H1 (cell line): Measurements from ENCODE around the gene JAG1. TPM values are rescaled to one million over a fixed set of nuclear protein-coding genes. Genes with fewer than 3 reads are reported as not detected.

ENCODE experiments used
- CTCF ChIA-PET: fragments of 300-600 bp; sonication (Branson Sonifier 250); formaldehyde crosslinking; loops from one replicate; lab custom pipeline; 2021; ENCODE audit not compliant: partially characterized antibody; lab: Charles Lee
- POLR2A ChIA-PET: fragments of 300-600 bp; sonication (Branson Sonifier 250); formaldehyde crosslinking; loops from one replicate; lab custom pipeline; 2021; ENCODE audit warnings: inconsistent platforms; ENCODE audit not compliant: partially characterized antibody; lab: Charles Lee
- DNase-seq, 2 experiments: peaks; one replicate each; pipeline versions ENCODE4 v3.0.0 to v3.0.0-alpha.2; 2010 to 2022; ENCODE audit warnings: low spot score in 2 of 2, low read depth in 1 of 2, mixed read lengths in 1 of 2
- FAIRE-seq: peaks from 2 replicates; lab custom pipeline; 2011; peaks lifted over from hg19 to GRCh38; lab: Jason Lieb, UNC
- H2AFZ ChIP-seq: 2 replicates; pipeline ENCODE4 v1.8.1; 2012; ENCODE audit warnings: low read length, inconsistent platforms
- H2AK5ac ChIP-seq: 2 replicates; pipeline ENCODE4 v1.6.1; 2013; ENCODE audit warnings: low read depth, low read length
- H2BK120ac ChIP-seq: replicated peaks from 2 replicates; pipeline ENCODE3; 2013; ENCODE audit warnings: low read depth, low read length, inconsistent platforms
- H2BK12ac ChIP-seq: 2 replicates; pipeline ENCODE4 v1.6.1; 2013; ENCODE audit warnings: low read depth, low read length
- H2BK15ac ChIP-seq: 2 replicates; pipeline ENCODE4 v1.6.1; 2013; ENCODE audit warnings: low read length
- H2BK20ac ChIP-seq: 2 replicates; pipeline ENCODE4 v1.6.1; 2013; ENCODE audit warnings: low read length
- H2BK5ac ChIP-seq: 2 replicates; pipeline ENCODE4 v1.6.1; 2013; ENCODE audit warnings: low read depth, low read length
- H3K14ac ChIP-seq: 2 replicates; pipeline ENCODE4 v1.6.1; 2013; ENCODE audit warnings: inconsistent platforms; ENCODE audit not compliant: insufficient read length
- H3K18ac ChIP-seq: 2 replicates; pipeline ENCODE4 v1.6.1; 2013; ENCODE audit warnings: low read length; ENCODE audit errors: extremely low read depth
- H3K23ac ChIP-seq: 2 replicates; pipeline ENCODE4 v1.6.1; 2013; ENCODE audit warnings: inconsistent platforms; ENCODE audit not compliant: insufficient read length
- H3K23me2 ChIP-seq: 2 replicates; pipeline ENCODE4 v1.6.1; 2013; ENCODE audit warnings: low read depth, low read length
- H3K27ac ChIP-seq: 2 replicates; pipeline ENCODE4 v1.6.1; 2011; ENCODE audit warnings: low read depth, low read length, inconsistent platforms
- H3K27me3 ChIP-seq, 4 experiments: replicated peaks in 1 of 4; 1 replicate in 1 of 4; 2 replicates in 3 of 4; pipeline versions ENCODE4 v1.6.1 to v1.8.1; 2011 to 2013; ENCODE audit warnings: low read length in 3 of 4, mild to moderate bottlenecking in 3 of 4, inconsistent platforms in 2 of 4, mixed read lengths in 2 of 4, moderate library complexity in 1 of 4; ENCODE audit not compliant: control insufficient read depth in 3 of 4, insufficient read depth in 3 of 4; ENCODE audit errors: extremely low read depth in 1 of 4
- H3K36me3 ChIP-seq, 4 experiments: 2 replicates each; pipeline versions ENCODE4 v1.6.1 to v1.8.1; 2011 to 2013; ENCODE audit warnings: mild to moderate bottlenecking in 4 of 4, low read length in 3 of 4, moderate library complexity in 2 of 4, control low read depth in 1 of 4, inconsistent platforms in 1 of 4; ENCODE audit not compliant: insufficient read depth in 4 of 4, control insufficient read depth in 2 of 4
- H3K4ac ChIP-seq: replicated peaks from 2 replicates; pipeline ENCODE3; 2013; ENCODE audit warnings: low read length, low read depth, mixed read lengths, inconsistent platforms; ENCODE audit not compliant: insufficient read length
- H3K4me1 ChIP-seq, 4 experiments: replicated peaks in 1 of 4; 1 replicate in 1 of 4; 2 replicates in 3 of 4; pipeline versions ENCODE4 v1.6.1 to v1.8.1; 2011 to 2013; ENCODE audit warnings: low read length in 3 of 4, inconsistent platforms in 2 of 4, mixed read lengths in 1 of 4; ENCODE audit not compliant: insufficient read depth in 4 of 4, control insufficient read depth in 3 of 4
- H3K4me2 ChIP-seq, 2 experiments: 2 replicates each; pipeline versions ENCODE4 v1.6.1 to v1.8.1; 2011 to 2013; ENCODE audit warnings: low read depth in 2 of 2, low read length in 2 of 2, control low read depth in 1 of 2, inconsistent platforms in 1 of 2, mild to moderate bottlenecking in 1 of 2; ENCODE audit not compliant: insufficient read depth in 1 of 2
- H3K4me3 ChIP-seq, 4 experiments: fragments of 200-600, 300-600 bp in 1 of 4; sonication (generic), shearing (Covaris generic), sonication (Bioruptor Twin) in 1 of 4; 2 replicates each; pipeline versions ENCODE4 v1.5.1 to v1.8.1; 2011 to 2016; ENCODE audit warnings: low read length in 4 of 4, low read depth in 3 of 4, control low read depth in 2 of 4, inconsistent platforms in 2 of 4, mild to moderate bottlenecking in 2 of 4, mixed read lengths in 1 of 4, moderate library complexity in 1 of 4; ENCODE audit not compliant: insufficient read depth in 2 of 4; ENCODE audit errors: extremely low read depth in 1 of 4
- H3K56ac ChIP-seq: replicated peaks from 2 replicates; pipeline ENCODE3; 2013; ENCODE audit warnings: low read depth, mild to moderate bottlenecking, mixed read lengths, low read length, inconsistent platforms; ENCODE audit not compliant: insufficient read length
- H3K79me1 ChIP-seq: 2 replicates; pipeline ENCODE4 v1.6.1; 2013; ENCODE audit warnings: low read depth, low read length, control low read depth
- H3K79me2 ChIP-seq, 2 experiments: 2 replicates each; pipeline versions ENCODE4 v1.6.1 to v1.8.1; 2012 to 2013; ENCODE audit warnings: low read length in 2 of 2, mild to moderate bottlenecking in 2 of 2, inconsistent platforms in 1 of 2; ENCODE audit not compliant: insufficient read depth in 2 of 2, control insufficient read depth in 1 of 2
- H3K9ac ChIP-seq, 4 experiments: replicated peaks in 1 of 4; 1 replicate in 1 of 4; 2 replicates in 3 of 4; pipeline versions ENCODE4 v1.6.1 to v1.8.1; 2011 to 2013; ENCODE audit warnings: low read depth in 3 of 4, low read length in 3 of 4, control low read depth in 2 of 4, mild to moderate bottlenecking in 2 of 4, moderate library complexity in 2 of 4, inconsistent platforms in 1 of 4; ENCODE audit errors: extremely low read depth in 1 of 4
- H3K9me3 ChIP-seq, 2 experiments: 2 replicates each; pipeline versions ENCODE4 v1.6.1 to v1.8.1; 2012 to 2013; ENCODE audit warnings: mild to moderate bottlenecking in 2 of 2, moderate library complexity in 2 of 2, control low read depth in 1 of 2, inconsistent platforms in 1 of 2, low read depth in 1 of 2, low read length in 1 of 2, mixed read lengths in 1 of 2; ENCODE audit not compliant: insufficient read depth in 2 of 2
- H4K20me1 ChIP-seq, 2 experiments: replicated peaks in 1 of 2; 2 replicates each; pipeline versions ENCODE3 to v1.8.1; 2011 to 2013; ENCODE audit warnings: inconsistent platforms in 2 of 2, low read length in 2 of 2, mild to moderate bottlenecking in 1 of 2; ENCODE audit not compliant: insufficient read depth in 2 of 2, control insufficient read depth in 1 of 2
- H4K5ac ChIP-seq: 2 replicates; pipeline ENCODE4 v1.6.1; 2013; ENCODE audit warnings: low read length, low read depth, mixed read lengths, inconsistent platforms; ENCODE audit not compliant: insufficient read length
- H4K8ac ChIP-seq: 2 replicates; pipeline ENCODE4 v1.8.0; 2013; ENCODE audit warnings: mild to moderate bottlenecking, moderate library complexity, low read length, inconsistent platforms; ENCODE audit not compliant: insufficient read depth; ENCODE audit errors: extremely low read depth
- H4K91ac ChIP-seq: replicated peaks from 2 replicates; pipeline ENCODE3; 2013; ENCODE audit warnings: low read length, mixed read lengths, inconsistent platforms; ENCODE audit not compliant: insufficient read length
- HDAC2 ChIP-seq, 2 experiments: fragments of 300-600 bp in 1 of 2; sonication (generic) in 1 of 2; IDR thresholded peaks; 2 replicates each; pipeline ENCODE4 v1.6.1; 2011 to 2012; ENCODE audit warnings: low read depth in 2 of 2, low read length in 2 of 2, mild to moderate bottlenecking in 2 of 2, moderate library complexity in 2 of 2, borderline replicate concordance in 1 of 2, inconsistent platforms in 1 of 2
- USF2 ChIP-seq: IDR thresholded peaks from 2 replicates; pipeline ENCODE4 v1.6.1; 2011; ENCODE audit warnings: low read length, improper control_type of control experiment
- WGBS, 2 experiments: shearing (Covaris generic) in 1 of 2; methylation state at CpG; one replicate each; pipeline versions ENCODE4 v1.1.6 to v1.1.7; 2013 to 2015; ENCODE audit warnings: low lambda C conversion rate in 2 of 2, mixed read lengths in 2 of 2, inconsistent platforms in 1 of 2, low coverage in 1 of 2, missing lambda C conversion rate in 1 of 2; ENCODE audit not compliant: insufficient replicate concordance in 2 of 2, insufficient coverage in 1 of 2, insufficient read length in 1 of 2; ENCODE audit errors: extremely low coverage in 1 of 2, missing lambda C conversion rate in 1 of 2; 5-methylcytosine and 5-hydroxymethylcytosine counted together
- polyA plus RNA-seq, 7 experiments: library from polyadenylated mRNA; depleted of rRNA in 3 of 7; stranded (reverse) in 5 of 7; unstranded in 2 of 7; fragments of >200 nt in 5 of 7; fragments of 200-250 nt in 2 of 7; gene quantifications; 1 replicate in 5 of 7; 2 replicates in 1 of 7; 4 replicates in 1 of 7; pipeline versions ENCODE4 v1.2.1 to v1.2.3, GENCODE V29; 2011 to 2013; ENCODE audit warnings: missing spikeins in 2 of 7, mixed read lengths in 2 of 7
- total RNA-seq: library from RNA; stranded (reverse); fragmentation: NEBNext Ultra II Directional; extraction: Animal tissue kit (Norgen Biotek cat#: 25700); gene quantifications from 2 replicates; pipeline ENCODE4 v1.2.1, GENCODE V29; 2021

JAG1 gene
- total and polyA plus RNA-seq, 2 of the 8 experiments (the other 6 are each of a cell fraction or from before 2014, with no cell fraction given) = 13.5 to 27.3 TPM

GRCh38 chr20:10671919-10672623, 1.7 kb downstream of the JAG1 start:
- Histone ChIP-seq H3K9ac (peak overlapping the region in 3 of 4 experiments; percentile 67 to 78 (median 72); a peak in 6 of 7 replicates), H4K91ac (no peak overlapping the region), H2BK5ac (no peak overlapping the region), H4K8ac (peak overlapping the region; percentile 7; the same call in 1 of the 2 replicates), H2BK12ac (peak overlapping the region; percentile 50; the same call in 1 of the 2 replicates), H2BK120ac (no peak overlapping the region), H2AFZ (no peak overlapping the region), H3K18ac (peak overlapping the region; percentile 60; the same call in 1 of the 2 replicates), H3K23me2 (peaks cover 19% of the 10 kb centered on the region), H3K4me2 (peak overlapping the region; percentile 64 to 82), H3K27ac (no peak overlapping the region), H3K79me2 (peaks cover 4 to 56% of the 10 kb centered on the region in 2 experiments), H2AK5ac (no peak overlapping the region), H2BK15ac (no peak overlapping the region; the same call in 1 of the 2 replicates), H3K4ac (peak overlapping the region; percentile 5), H2BK20ac (no peak overlapping the region), H3K23ac (no peak overlapping the region), H3K27me3 (no peaks in the 10 kb centered on the region; a peak in 1 of 7 replicates), H3K56ac (no peak overlapping the region), H4K5ac (no peak overlapping the region), H3K4me1 (peaks cover 0 to 22% (median 14%) of the 10 kb centered on the region in 4 experiments; a peak in 6 of 7 replicates), H3K36me3 (peaks cover 0 to 19% (median under 1%) of the 10 kb centered on the region in 4 experiments; a peak in 3 of 8 replicates), H3K79me1 (no peaks in the 10 kb centered on the region; the same call in 1 of the 2 replicates), H3K4me3 (peak overlapping the region; percentile 48 to 86 (median 79)), H4K20me1 (peaks cover 0 to 6% of the 10 kb centered on the region in 2 experiments), H3K14ac (no peak overlapping the region), H3K9me3 (no peaks in the 10 kb centered on the region; a peak in 1 of 4 replicates)
- WGBS, 2 experiments = 4% methylated on average over 31 of the region's 42 CpGs; no CpG with 5 or more reads in 1 of the 2 experiments
- ChIA-PET POLR2A (interaction anchor here (0.6 to 2.6 kb wide), 10 partner anchors 7 to 238 kb away, joined by 3 to 8 read pairs (median 3); partner anchors contain the start of genes MKKS and SLX4IP), CTCF (interaction anchor here (0.6 to 3.3 kb wide), 20 partner anchors 11 to 880 kb away, joined by 3 to 19 read pairs (median 3); no protein-coding TSS in a partner anchor)
- DNase-seq = peak in 1 of 2 experiments; percentile 61
- TF ChIP-seq USF2 (no peak), HDAC2 (IDR thresholded peaks at IDR 0.05; ENCODE audit: borderline replicate concordance in 1 of 2, low read depth in 2 of 2, low read length in 2 of 2) (0 out of 4 replicates have a peak, but pooled peaks of 1 of the 2 experiments have one; percentile 5)
- FAIRE-seq = no peak
